ENCODE data around the gene CRIM1. TPM values are rescaled to one million over a fixed set of nuclear protein-coding genes. Genes with fewer than 3 reads are reported as not detected.

Gene CRIM1
- total RNA-seq, 1 donor from 2014 or later: 273 TPM

DNA sequence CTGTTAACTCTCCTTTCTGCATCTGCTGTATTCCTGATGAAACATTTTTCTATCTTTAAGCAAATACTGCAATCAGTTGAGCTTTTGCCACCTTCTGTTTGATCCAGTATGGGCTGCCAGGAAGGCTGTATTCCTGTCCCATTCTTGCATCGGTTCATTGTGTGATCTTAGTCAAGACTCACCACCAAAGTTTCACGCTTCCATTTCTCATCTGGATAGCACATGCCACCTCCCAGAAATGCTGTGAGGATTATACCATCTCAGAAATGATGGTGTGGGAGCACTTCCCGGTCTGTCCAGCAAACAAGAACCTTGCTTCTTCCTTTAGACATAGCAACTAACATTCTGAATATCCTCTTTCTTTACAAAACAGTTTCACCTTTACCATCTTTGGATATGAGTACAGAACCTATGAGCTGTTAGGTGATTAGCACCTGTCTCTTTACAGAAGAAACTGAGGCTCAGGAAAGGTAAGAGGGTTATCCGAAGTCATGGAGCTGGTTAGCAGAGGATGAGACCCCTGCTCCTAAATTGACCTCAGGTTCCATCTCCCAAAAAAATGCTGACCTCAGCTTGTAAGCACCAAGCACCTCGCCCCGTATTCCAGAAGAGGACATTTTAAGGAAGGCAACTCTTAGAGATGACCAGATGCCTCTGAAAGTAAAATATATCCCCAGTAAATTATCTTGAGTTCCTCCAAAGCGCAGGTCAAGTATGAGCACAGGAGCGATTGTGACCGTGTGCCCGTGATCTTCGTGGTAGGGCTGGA lies 185.6 kb downstream of the CRIM1 start:
- no peaks in the 10 kb centered on the region for H3K4me1 ChIP-seq
- no peak for DNase-seq (ENCODE audit: low spot score in 2 of 2)
- H3K9me3 ChIP-seq: no peaks in the 10 kb centered on the region
- TF ChIP-seq, protein P1, sequence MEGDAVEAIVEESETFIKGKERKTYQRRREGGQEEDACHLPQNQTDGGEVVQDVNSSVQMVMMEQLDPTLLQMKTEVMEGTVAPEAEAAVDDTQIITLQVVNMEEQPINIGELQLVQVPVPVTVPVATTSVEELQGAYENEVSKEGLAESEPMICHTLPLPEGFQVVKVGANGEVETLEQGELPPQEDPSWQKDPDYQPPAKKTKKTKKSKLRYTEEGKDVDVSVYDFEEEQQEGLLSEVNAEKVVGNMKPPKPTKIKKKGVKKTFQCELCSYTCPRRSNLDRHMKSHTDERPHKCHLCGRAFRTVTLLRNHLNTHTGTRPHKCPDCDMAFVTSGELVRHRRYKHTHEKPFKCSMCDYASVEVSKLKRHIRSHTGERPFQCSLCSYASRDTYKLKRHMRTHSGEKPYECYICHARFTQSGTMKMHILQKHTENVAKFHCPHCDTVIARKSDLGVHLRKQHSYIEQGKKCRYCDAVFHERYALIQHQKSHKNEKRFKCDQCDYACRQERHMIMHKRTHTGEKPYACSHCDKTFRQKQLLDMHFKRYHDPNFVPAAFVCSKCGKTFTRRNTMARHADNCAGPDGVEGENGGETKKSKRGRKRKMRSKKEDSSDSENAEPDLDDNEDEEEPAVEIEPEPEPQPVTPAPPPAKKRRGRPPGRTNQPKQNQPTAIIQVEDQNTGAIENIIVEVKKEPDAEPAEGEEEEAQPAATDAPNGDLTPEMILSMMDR (IDR thresholded peaks at IDR 0.05): no peak
- intact Hi-C loops (cut with DNase I): no loop called here
- H3K36me3 ChIP-seq: peaks cover 54 to 87% of the 10 kb centered on the region in 2 donors
- no peak overlapping the region for H3K4me3 ChIP-seq
- no peaks in the 10 kb centered on the region for H3K27me3 ChIP-seq
- peak overlapping the region; percentile 47 to 71 for H3K27ac ChIP-seq

GRCh38 chr2:36541891-36542595 lies 186.5 kb downstream of the CRIM1 start:
- intact Hi-C loops (cut with DNase I): no loop called here
- H3K4me3 ChIP-seq: no peak overlapping the region
- no peaks in the 10 kb centered on the region for H3K4me1 ChIP-seq
- H3K27me3 ChIP-seq: no peaks in the 10 kb centered on the region
- H3K9me3 ChIP-seq: no peaks in the 10 kb centered on the region
- peaks cover 54 to 81% of the 10 kb centered on the region in 2 donors for H3K36me3 ChIP-seq
- TF ChIP-seq, protein P1 (IDR thresholded peaks at IDR 0.05): no peak
- peak overlapping the region; percentile 47 to 71 for H3K27ac ChIP-seq
- DNase-seq (ENCODE audit: low spot score in 2 of 2): no peak

DNA sequence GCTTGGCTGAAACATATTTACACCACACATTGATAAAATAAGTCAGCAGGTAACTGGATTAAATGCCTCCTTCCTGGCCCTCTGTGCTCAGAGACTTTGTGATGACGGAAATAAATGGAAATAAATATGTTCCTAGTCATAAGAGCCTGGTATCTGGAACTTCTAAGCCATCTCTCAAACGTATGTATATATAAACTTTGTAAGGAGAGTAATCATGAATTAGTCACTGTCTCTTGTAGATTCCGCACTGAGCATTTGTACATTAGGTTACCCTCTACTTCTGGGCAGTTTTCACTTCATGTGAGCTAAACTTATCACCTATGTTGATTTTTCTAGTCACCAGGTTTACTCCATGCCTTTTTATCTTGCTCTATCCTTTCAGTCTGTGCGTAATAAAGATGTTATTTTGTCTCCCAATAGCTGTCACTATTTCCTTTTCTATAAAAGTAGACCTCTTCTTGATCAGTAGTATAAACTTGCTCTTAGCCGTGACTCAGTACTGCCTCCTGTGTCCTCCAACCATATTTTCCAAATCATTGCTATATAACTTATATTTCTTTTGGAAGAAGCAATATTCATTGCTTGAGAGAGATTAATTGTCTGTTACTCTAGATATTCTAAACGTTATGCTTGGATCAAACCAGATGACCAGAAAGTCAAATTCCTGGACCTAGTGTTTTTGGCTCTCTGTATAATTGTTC lies 189.2 kb downstream of the CRIM1 start:
- Histone ChIP-seq H3K4me1 (no peaks in the 10 kb centered on the region), H3K27ac (peak overlapping the region; percentile 13 to 44), H3K9me3 (no peaks in the 10 kb centered on the region), H3K27me3 (no peaks in the 10 kb centered on the region), H3K4me3 (no peak overlapping the region), H3K36me3 (peaks cover 61 to 76% of the 10 kb centered on the region in 2 donors)
- intact Hi-C loops (cut with DNase I): loop anchor here (5.0 kb wide), 1 partner anchor 42 kb away; no protein-coding TSS in a partner anchor
- TF ChIP-seq, protein P1 (IDR thresholded peaks at IDR 0.05): peak in 1 of 3 experiments; percentile 21
- DNase-seq (ENCODE audit: low spot score in 2 of 2): no peak

DNA sequence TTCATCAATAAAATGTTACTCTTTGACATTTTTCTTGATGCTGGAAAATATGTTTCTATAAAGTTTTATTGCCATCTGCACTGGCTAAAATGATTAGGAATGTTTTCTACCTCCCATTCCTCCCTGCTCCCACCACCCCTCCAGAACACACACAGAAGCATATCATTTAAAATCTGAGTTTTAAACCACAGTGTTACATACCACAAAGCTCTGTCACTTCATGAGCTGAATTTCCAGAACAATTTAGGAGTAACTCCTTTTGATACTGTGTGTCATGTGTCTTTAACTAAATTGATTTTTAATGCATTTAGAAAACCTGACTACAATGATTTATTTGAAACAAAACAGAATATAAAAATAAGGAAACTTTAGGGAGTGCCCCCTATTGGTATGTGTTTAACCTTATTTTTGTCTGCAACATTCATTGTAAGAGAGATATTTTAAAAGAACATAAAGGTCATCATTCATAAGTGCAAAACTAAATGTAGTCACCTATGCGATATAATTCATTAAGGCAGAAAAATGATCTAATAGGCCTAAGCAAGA lies 190.4 kb downstream of the CRIM1 start:
- no peak for DNase-seq (ENCODE audit: low spot score in 2 of 2)
- peak overlapping the region in 1 of 2 donors; percentile 8 for H3K27ac ChIP-seq
- H3K27me3 ChIP-seq: no peaks in the 10 kb centered on the region
- H3K36me3 ChIP-seq: peaks cover 57 to 75% of the 10 kb centered on the region in 2 donors
- H3K9me3 ChIP-seq: no peaks in the 10 kb centered on the region
- intact Hi-C loops (cut with DNase I): loop anchor here (5.0 kb wide), 1 partner anchor 44 kb away; no protein-coding TSS in a partner anchor
- no peak overlapping the region for H3K4me3 ChIP-seq
- H3K4me1 ChIP-seq: no peaks in the 10 kb centered on the region
- TF ChIP-seq, protein P1 (IDR thresholded peaks at IDR 0.05): no peak

DNA sequence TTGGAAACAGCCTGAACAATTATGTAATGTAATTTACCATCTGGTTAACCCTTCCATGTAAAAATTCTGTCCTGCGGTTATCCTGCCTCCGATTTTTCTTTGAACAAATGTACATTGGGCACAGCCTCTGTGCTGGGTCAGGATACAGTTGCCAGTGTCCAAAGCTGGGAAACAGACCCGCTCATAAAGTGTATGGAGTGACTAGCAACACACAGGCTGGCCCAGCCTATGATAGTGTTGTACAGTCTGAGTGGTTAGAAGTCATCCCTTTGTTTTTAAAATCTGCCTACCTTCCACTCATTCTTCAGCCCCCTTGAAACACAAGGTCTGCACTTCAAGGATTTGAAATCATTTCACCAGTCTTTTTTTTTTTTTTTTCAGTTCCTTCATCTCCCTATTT lies 192.3 kb downstream of the CRIM1 start:
- H3K9me3 ChIP-seq: no peaks in the 10 kb centered on the region
- H3K27ac ChIP-seq: peak overlapping the region; percentile 8 to 23
- TF ChIP-seq, protein P1 (IDR thresholded peaks at IDR 0.05): no peak

More for the DNA sequence above, 192.3 kb downstream of the CRIM1 start:
- Histone ChIP-seq H3K4me3 (no peak overlapping the region), H3K4me1 (no peaks in the 10 kb centered on the region), H3K27me3 (no peaks in the 10 kb centered on the region), H3K36me3 (peaks cover 56 to 70% of the 10 kb centered on the region in 2 donors)
- DNase-seq (ENCODE audit: low spot score in 2 of 2): no peak
- intact Hi-C loops (cut with DNase I): loop anchor here (5.0 kb wide), 1 partner anchor 46 kb away; no protein-coding TSS in a partner anchor

Measured in ascending aorta (tissue), 2 donors.